IMR-90 (cell line): Measurements from ENCODE around the gene QPRT. TPM values are rescaled to one million over a fixed set of nuclear protein-coding genes. Genes with fewer than 3 reads are reported as not detected.
"Not testable (repeated sequence)": the region's sequence is repeated elsewhere in the genome, so short reads cannot be mapped to it uniquely, and the experiment has no call there.

Experiments
- ATAC-seq: fragments of 200-7000 bp; cut with Tn5 transposase; 2 replicates; pipeline ENCODE4 v1.9.1; 2020; ENCODE audit warnings: low read depth, mild to moderate bottlenecking, moderate library complexity
- BruUV-seq: library from RNA; stranded (reverse); fragments of 400-500 nt; replicated peaks from 2 replicates; lab custom pipeline; 2021; lab: Mats Ljungman, UMichigan
- CTCF ChIA-PET: fragments of 300-600 bp; formaldehyde crosslinking; extraction: SDS; loops from one replicate; lab custom pipeline; 2021; ENCODE audit warnings: antibody characterized with exemption; lab: Yijun Ruan, JAX
- POLR2A ChIA-PET: fragments of 300-600 bp; sonication (Branson Sonifier 250); formaldehyde crosslinking; loops from one replicate; lab custom pipeline; 2022; ENCODE audit warnings: antibody characterized with exemption; ENCODE audit not compliant: unreplicated experiment; lab: Charles Lee
- DNase-seq: peaks from one replicate; pipeline ENCODE4 v3.0.0; 2013
- H2AFZ ChIP-seq: replicated peaks from 2 replicates; pipeline ENCODE3; 2013; ENCODE audit warnings: low read length, mild to moderate bottlenecking; ENCODE audit not compliant: poor library complexity
- H2AK5ac ChIP-seq: 2 replicates; pipeline ENCODE4 v1.6.1; 2013; ENCODE audit warnings: low read depth, low read length, inconsistent platforms
- H2AK9ac ChIP-seq: replicated peaks from 2 replicates; pipeline ENCODE3; 2013; ENCODE audit warnings: mild to moderate bottlenecking, low read depth, low read length, moderate library complexity; ENCODE audit not compliant: poor library complexity
- H2BK120ac ChIP-seq: 2 replicates; pipeline ENCODE4 v1.6.1; 2013; ENCODE audit warnings: low read depth, low read length, inconsistent platforms
- H2BK15ac ChIP-seq: 3 replicates; pipeline ENCODE4 v1.6.1; 2013; ENCODE audit warnings: low read depth, low read length, inconsistent platforms
- H2BK20ac ChIP-seq: 2 replicates; pipeline ENCODE4 v1.6.1; 2013; ENCODE audit warnings: low read depth, mild to moderate bottlenecking, inconsistent platforms, low read length, moderate library complexity
- H2BK5ac ChIP-seq: 2 replicates; pipeline ENCODE4 v1.6.1; 2013; ENCODE audit warnings: mild to moderate bottlenecking, low read depth, low read length, inconsistent platforms; ENCODE audit not compliant: poor library complexity, severe bottlenecking
- H3K14ac ChIP-seq: replicated peaks from 2 replicates; pipeline ENCODE4 v1.6.1; 2013; ENCODE audit warnings: low read depth, low read length, inconsistent platforms
- H3K18ac ChIP-seq: 2 replicates; pipeline ENCODE4 v1.6.1; 2013; ENCODE audit warnings: low read depth, low read length, control low read depth
- H3K23ac ChIP-seq: 2 replicates; pipeline ENCODE4 v1.6.1; 2013; ENCODE audit warnings: low read depth, low read length, inconsistent platforms
- H3K27ac ChIP-seq: 2 replicates; pipeline ENCODE4 v1.5.1; 2013; ENCODE audit warnings: mild to moderate bottlenecking, control low read depth, low read length; ENCODE audit not compliant: insufficient read depth
- H3K27me3 ChIP-seq: 2 replicates; pipeline ENCODE4 v1.6.1; 2013; ENCODE audit warnings: low read length; ENCODE audit not compliant: control insufficient read depth, insufficient read depth
- H3K36me3 ChIP-seq: 2 replicates; pipeline ENCODE4 v1.6.1; 2013; ENCODE audit warnings: low read length, mixed read lengths; ENCODE audit not compliant: control insufficient read depth, insufficient read depth
- H3K4ac ChIP-seq: 2 replicates; pipeline ENCODE4 v1.6.1; 2013; ENCODE audit warnings: low read depth, low read length, inconsistent platforms
- H3K4me1 ChIP-seq: 2 replicates; pipeline ENCODE4 v1.6.1; 2013; ENCODE audit warnings: low read length, mixed read lengths; ENCODE audit not compliant: control insufficient read depth, insufficient read depth
- H3K4me2 ChIP-seq: 2 replicates; pipeline ENCODE4 v1.6.1; 2013; ENCODE audit warnings: low read depth, mild to moderate bottlenecking, control low read depth, low read length, moderate library complexity
- H3K4me3 ChIP-seq: 2 replicates; pipeline ENCODE4 v1.5.1; 2013; ENCODE audit warnings: low read depth, mild to moderate bottlenecking, control low read depth, low read length, moderate library complexity; ENCODE audit not compliant: insufficient read depth
- H3K56ac ChIP-seq: 2 replicates; pipeline ENCODE4 v1.6.1; 2013; ENCODE audit warnings: low read length, inconsistent platforms; ENCODE audit not compliant: insufficient read depth; ENCODE audit errors: extremely low read depth
- H3K79me1 ChIP-seq, 2 experiments: 2 replicates each; pipeline ENCODE4 v1.6.1; 2013; ENCODE audit warnings: low read length in 2 of 2, inconsistent platforms in 1 of 2, low read depth in 1 of 2
- H3K9ac ChIP-seq: 2 replicates; pipeline ENCODE4 v1.6.1; 2013; ENCODE audit warnings: low read depth, low read length, control low read depth
- H3K9me1 ChIP-seq: 2 replicates; pipeline ENCODE4 v1.6.1; 2013; ENCODE audit warnings: low read length, inconsistent platforms; ENCODE audit not compliant: insufficient read depth
- H3K9me3 ChIP-seq: 2 replicates; pipeline ENCODE4 v1.6.1; 2013; ENCODE audit warnings: low read length; ENCODE audit not compliant: control insufficient read depth, insufficient read depth
- H4K20me1 ChIP-seq: 2 replicates; pipeline ENCODE4 v1.6.1; 2013; ENCODE audit warnings: low read length, inconsistent platforms; ENCODE audit not compliant: insufficient read depth
- H4K5ac ChIP-seq: 2 replicates; pipeline ENCODE4 v1.6.1; 2013; ENCODE audit warnings: mild to moderate bottlenecking, low read depth, low read length, control low read depth
- H4K8ac ChIP-seq, 2 experiments: 2 replicates each; pipeline ENCODE4 v1.6.1; 2013; ENCODE audit warnings: low read depth in 2 of 2, low read length in 2 of 2, control low read depth in 1 of 2, inconsistent platforms in 1 of 2
- H4K91ac ChIP-seq: 2 replicates; pipeline ENCODE4 v1.6.1; 2013; ENCODE audit warnings: low read depth, low read length, inconsistent platforms; ENCODE audit not compliant: insufficient read depth
- MAFK ChIP-seq: IDR thresholded peaks from 2 replicates; pipeline ENCODE4 v1.6.1; 2012; ENCODE audit warnings: low read depth, low read length, improper control_type of control experiment
- WGBS, 2 experiments: methylation state at CpG; one replicate each; pipeline versions ENCODE4 v1.1.5 to v1.1.7; 2013; ENCODE audit warnings: missing lambda C conversion rate in 2 of 2; ENCODE audit not compliant: insufficient read length in 1 of 2; ENCODE audit errors: extremely low coverage in 2 of 2; 5-methylcytosine and 5-hydroxymethylcytosine counted together
- dilution Hi-C: fragments of 300-500 bp; cut with HindIII; formaldehyde crosslinking; loops from one replicate; pipeline ENCODE4 v1.14.3; 2018; ENCODE audit warnings: low sequenced_read_pairs; ENCODE audit not compliant: unreplicated experiment
- in situ Hi-C: fragments of 300-500 bp; cut with MboI; formaldehyde crosslinking; loops from 3 replicates; pipeline ENCODE4 v1.14.3; 2019; ENCODE audit warnings: low sequenced_read_pairs, inconsistent platforms, mixed read lengths
- intact Hi-C: fragments of 100-400 bp; cut with micrococcal nuclease; formaldehyde crosslinking; loops from 2 replicates; pipeline ENCODE4 v1.10.0; 2022
- polyA plus RNA-seq, 3 experiments: library from polyadenylated mRNA; depleted of rRNA; stranded (reverse); fragments of >200 nt; gene quantifications; 2 replicates each; pipeline ENCODE4 v1.2.3, GENCODE V29; 2012; ENCODE audit warnings: low replicate concordance in 1 of 3
- total RNA-seq: library from RNA; depleted of rRNA; stranded (reverse); fragments of >200 nt; gene quantifications from 2 replicates; pipeline ENCODE4 v1.2.3, GENCODE V29; 2012

Gene QPRT
- total and polyA plus RNA-seq, 2 of the 4 experiments (the other 2 are of a cell fraction) = 3.4 to 6.3 TPM

- TF ChIP-seq MAFK = no peak
These were observed 15.6 kb downstream of the QPRT start (continued) for GRCh38 chr16:29694384-29695195.

- H2AK5ac ChIP-seq, dilution Hi-C loops, CTCF ChIA-PET, H3K23ac ChIP-seq, BruUV-seq, H3K9me3 ChIP-seq, H2BK120ac ChIP-seq, intact Hi-C loops, H2AK9ac ChIP-seq, H3K4me2 ChIP-seq, H3K27ac ChIP-seq, ATAC-seq, H2AFZ ChIP-seq, H4K5ac ChIP-seq, H3K18ac ChIP-seq, H3K4me1 ChIP-seq, H3K9me1 ChIP-seq, POLR2A ChIA-PET, H2BK15ac ChIP-seq, H3K4me3 ChIP-seq, H3K4ac ChIP-seq, H4K20me1 ChIP-seq, H3K56ac ChIP-seq, H3K9ac ChIP-seq, H4K8ac ChIP-seq, H4K91ac ChIP-seq, H3K36me3 ChIP-seq, H3K14ac ChIP-seq, H3K79me1 ChIP-seq, H2BK20ac ChIP-seq, H2BK5ac ChIP-seq, DNase-seq: not testable (repeated sequence)
- H3K27me3 ChIP-seq = peaks cover 10% of the 10 kb centered on the region; the same call in 1 of the 2 replicates
- WGBS, 2 experiments = no CpG with 5 or more reads among the region's 3 CpGs
- in situ Hi-C loops = loop anchor here (10.0 kb wide), 2 partner anchors 61 to 329 kb away; partner anchors contain the start of gene C16orf92
These were observed 16.7 kb downstream of the QPRT start for GRCh38 chr16:29695675-29696074.
